HG03064 (cell line): ENCODE data around the gene DLST.

Experiments used
- ATAC-seq: cut with Tn5 transposase; IDR thresholded peaks from one replicate; pipeline ENCODE4 v1.9.1; 2021; ENCODE audit warnings: low read depth; ENCODE audit not compliant: unreplicated experiment

The DLST gene

DNA sequence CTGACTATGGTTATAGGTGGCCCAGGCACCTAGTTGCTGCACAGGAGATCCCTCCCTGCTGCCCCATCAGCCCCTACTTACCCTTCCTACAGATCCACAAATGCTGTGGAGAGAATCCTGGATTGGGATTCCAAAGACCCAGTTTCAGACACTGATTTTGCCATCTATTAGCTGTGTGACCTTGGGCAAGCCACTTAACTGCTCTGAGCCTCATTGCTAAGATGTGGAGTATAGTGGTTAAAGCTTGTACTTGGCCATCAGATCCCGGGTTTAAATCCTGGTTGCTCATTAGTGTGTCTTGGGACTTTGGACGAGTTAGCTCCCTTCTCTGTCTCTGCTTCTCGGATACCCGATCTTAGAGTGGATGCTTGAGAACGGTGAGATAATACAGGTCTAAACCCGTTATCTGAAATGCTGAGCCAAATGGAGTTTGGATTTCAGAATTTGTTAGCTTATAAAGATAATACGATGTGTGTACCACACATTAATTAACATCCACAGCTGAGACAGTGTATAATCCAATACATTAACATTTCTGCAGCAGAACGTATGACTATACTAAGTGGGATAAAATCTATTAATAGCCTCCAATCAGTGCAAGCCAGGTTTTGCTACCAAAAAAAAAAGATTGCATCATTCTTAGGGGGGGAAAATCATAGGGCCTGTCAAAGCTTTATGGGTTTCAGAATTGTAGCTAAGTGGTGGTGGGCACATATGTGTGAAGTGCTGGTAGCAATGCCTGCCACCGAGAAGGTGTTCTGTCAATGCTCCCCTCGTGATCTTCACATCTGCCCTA is 21.8 kb upstream of the DLST start:
- ATAC-seq = no peak

- ATAC-seq = no peak
Measured at GRCh38 chr14:74860899-74861733, 20.6 kb upstream of the DLST start.

DNA sequence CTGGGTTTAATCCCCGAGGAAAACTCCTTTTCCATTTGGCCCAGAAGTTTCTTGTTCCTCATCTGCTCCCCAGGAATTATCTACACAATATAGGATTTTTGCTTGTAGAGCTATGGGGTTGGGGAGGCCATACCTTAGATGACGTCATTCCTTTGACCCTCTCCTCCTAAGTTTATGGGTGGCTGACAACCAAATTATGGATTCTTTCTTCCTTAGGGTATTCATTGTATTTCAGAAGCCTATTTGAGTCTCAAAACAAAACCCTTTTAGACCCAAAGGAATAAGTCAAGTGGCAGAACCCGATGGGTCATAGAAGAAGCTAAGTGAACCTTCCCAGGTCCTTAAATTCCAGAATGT is 20.0 kb upstream of the DLST start:
- no peak for ATAC-seq

DNA sequence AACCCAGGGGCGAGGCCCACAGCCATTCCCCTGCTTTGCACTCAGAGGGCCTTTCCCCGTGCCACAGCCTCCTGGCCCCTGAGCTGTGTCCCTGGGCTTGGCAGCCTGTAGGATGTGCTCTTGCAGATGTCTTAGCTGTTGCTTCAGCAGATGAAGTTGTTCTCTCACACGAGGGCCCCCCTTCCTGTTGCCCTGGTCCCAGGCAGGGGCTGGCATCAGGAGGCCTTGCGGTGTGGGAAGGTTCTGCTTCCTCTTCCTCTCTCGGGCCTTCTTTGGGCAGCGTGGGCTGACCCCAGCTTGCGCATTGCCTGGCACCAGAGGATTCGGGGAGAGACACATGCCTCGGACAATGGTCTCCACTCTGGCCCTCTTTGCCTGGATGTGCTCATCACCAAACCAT is 18.4 kb upstream of the DLST start:
- ATAC-seq = no peak

- ATAC-seq = no peak
Measured at GRCh38 chr14:74864198-74864597, 17.5 kb upstream of the DLST start.

GRCh38 chr14:74865156-74865555 is 16.6 kb upstream of the DLST start:
- ATAC-seq = no peak

DNA sequence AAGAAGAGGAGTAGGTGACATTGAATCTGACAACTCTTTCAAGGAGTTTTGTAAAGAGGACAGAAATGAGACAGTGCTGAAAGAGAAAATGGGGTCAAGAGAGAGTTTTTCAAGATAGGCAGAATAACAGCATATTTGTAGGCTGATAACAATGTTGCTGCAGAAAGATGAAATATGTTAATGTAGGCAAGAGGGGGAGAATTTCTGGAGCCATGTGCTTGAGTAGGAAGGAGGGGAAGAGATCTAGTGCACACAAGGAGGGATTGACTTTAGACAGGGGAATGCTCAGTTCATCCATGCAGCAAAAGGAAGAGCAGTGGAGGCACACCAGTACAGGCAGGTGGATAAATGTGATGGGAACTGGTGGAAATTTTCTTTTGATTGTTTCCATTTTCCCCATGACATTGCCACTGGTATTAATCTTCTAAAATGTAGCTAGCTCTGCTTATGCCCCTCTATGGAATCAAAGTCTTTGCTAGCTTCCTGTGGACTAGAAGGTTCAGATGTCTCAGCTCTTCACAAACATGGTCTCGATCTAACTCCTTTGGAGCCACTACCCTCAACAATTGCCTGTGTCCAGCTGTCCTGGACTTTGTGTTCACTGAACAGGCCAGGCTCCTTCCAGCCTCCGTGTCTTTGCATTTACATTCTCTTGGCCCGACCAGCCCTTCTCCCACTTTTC is 14.9 kb upstream of the DLST start:
- ATAC-seq = no peak

GRCh38 chr14:74867673-74868072 is 14.0 kb upstream of the DLST start:
- ATAC-seq = no peak

- ATAC-seq = no peak
Measured at GRCh38 chr14:74868739-74869138, 13.0 kb upstream of the DLST start.

DNA sequence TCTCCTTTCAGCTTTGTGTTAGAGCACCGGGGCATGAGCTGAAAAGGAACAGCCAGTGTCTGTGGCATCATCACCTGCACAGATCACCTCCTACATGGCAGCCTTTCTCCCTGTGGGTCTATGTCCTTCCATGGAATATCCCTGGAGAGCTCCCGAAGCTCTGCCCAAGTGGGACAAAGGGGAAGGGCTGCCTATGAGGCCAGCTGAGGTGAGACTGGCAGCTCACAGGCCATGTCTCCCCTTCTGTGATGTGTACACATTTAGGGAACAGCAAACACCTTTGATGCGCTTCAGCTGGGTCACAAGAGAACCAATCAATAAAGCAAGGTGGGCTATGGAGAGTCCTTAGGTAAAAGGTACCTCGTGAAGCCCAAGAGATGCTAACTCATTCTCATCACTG is 9.9 kb upstream of the DLST start:
- no peak for ATAC-seq

DNA sequence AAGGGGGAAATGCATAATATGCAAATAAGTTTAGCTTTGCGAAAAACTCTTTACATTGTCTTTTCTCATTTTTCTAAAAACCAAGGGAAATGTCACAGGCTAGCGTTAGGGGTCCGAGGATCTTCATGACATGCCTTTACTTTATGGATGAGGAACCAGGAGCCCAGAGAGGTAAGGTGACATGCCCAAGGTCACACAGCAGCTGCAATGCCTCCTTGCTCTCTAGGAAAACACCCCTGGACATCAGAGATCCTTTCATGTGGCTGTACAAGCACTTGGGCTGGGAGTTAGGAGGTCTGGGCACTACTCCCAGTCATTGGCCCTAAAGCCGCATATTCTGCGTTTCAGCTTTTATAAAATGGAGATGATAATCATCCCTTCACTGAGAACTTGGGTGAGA is 6.5 kb upstream of the DLST start:
- no peak for ATAC-seq

DNA sequence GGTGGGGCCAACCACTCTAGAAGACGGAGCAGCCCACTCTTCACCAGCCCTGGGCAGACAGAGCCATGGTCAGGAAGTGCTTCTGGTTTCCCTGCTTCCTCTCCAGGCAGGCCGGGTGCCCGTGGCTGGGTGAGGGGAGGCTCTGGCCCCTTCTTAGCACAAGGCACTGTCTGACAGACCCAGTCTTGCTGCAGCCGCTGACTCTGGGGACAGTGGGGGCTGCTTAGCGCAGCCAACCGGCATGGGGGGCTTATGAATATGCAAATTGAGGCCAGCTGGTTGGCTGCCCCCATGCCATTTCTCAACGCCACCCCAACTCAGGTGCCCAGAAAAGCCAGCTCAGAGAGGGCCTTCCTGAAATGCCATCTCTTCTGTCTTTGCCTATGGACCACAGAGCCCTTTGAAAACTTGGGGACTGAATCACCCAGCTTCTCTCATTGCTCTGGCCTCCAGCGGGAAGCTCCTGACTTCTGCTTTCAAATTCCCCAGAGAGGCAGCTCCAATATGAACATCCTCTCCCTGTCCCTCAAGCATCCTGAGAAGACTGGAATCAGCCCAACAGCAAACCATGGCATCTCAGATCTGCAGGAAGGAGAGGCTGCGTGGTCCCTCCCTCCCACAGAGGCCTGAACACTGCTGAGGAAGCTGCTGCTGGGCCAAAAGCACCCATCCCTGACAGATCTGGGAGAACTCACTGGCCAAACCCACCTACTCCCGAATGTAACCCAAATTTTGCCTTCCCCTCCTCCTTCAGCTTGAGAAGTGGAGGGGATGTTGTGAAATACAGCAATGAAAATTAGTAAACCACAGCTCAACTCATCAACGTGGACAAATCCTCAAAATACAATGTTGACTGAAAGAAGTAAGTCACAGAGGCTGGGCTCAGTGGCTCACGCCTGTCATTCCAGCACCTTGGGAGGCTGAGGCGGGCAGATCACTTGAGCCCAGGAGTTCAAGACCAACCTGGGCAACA is 5.5 kb upstream of the DLST start, which contains the start of gene PROX2:
TSS of gene PROX2 (minus strand) at position 205 of the 973 bp plus-strand sequence. CDS start 12,311 bp downstream, outside the sequence.
- ATAC-seq = no peak

- no peak for ATAC-seq
Measured at GRCh38 chr14:74879427-74880182, 2.1 kb upstream of the DLST start.

DNA sequence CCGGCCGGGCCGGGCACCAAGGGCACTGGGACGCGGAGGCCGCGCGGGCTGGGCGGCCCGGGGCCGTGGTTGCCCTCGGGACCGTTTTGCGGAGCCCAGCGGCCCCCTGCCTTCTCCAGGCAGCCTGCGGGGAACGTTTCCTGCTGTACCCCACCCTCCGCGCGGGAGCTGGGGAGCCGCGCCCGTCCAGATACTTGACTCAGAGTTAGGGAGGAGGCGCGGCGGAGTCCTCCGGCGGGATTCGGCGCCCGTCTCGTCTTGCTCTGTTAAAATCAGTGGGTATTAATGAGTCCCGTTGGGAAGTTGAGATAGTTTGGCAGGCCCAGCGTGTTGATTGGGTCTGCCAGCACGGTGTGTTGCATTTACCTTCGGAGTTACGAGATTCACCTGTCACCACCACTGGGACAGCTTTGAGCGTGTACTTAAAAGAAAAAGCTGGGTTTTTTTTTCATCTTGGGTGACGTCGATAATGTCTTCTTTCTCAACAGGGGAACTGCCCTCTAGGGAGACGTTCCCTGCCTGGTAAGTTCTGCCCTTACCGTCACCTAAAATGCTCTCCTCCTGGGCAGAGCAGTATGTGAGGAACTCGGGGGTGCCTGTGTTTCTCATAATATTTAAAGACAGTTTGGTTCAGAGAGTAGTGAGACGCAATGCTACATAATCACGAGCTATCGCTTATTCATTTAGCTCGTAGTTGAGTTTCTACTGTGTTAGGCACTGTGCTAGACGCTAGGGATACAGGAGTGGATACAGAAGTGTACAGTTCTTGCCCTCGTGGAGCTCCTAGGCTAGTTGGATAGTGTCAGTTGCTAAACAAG is 596 bp downstream of the DLST start:
- peak; percentile 37 for ATAC-seq

GRCh38 chr14:74886001-74886400 is 4.3 kb downstream of the DLST start:
- ATAC-seq = no peak

DNA sequence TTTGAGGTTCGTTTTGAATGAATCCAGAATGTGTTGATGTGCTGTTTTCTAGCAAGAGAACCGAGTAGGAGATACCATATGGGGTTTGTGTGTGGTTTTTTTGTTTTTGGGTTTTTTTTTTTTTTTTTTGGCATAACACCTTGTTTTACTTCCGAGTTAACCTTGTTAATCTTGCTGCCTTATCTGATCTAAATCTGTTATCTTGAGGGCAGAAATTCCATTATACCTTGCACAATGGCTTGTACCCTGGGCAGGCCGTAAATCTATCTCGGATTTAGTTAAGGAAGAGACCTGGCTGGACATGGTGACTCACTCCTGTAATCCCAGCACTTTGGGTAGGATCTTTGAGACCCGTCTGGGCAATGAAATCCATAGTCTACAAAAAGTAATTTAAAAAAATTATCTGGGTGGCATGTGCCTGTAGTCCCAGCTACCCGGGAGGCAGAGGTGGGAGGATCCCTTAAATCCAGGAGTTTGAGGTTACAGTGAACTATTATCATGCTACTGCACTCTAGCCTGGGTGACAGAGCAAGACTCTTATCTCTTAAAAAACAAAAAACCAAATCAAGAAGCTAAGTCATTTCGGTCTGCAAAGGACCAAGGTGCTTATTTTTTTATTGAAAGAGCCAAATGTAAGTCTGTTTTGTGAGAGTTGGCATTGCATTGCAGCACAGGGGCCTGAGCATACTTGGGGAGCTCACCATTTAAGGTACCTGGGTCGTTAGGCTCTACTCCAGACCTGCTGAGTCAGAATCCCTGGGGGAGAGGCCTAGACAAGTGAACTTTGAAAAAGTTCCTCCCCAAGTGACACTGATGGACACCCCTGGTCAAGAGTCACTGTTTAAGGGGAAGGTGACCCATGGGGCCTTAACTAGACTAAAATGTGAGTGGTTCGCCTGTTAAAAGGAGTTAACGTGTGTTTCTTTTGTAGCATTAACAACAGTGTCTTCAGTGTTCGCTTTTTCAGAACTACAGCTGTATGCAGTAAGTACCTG is 6.7 kb downstream of the DLST start:
- no peak for ATAC-seq

- no peak for ATAC-seq
Measured at GRCh38 chr14:74890262-74890661, 8.5 kb downstream of the DLST start.
